ENCODE data around the gene CD28. TPM values are rescaled to one million over a fixed set of nuclear protein-coding genes. Genes with fewer than 3 reads are reported as not detected.
A peak's percentile ranks its signal among the peaks of the same experiment; 100 is the strongest.

Gene CD28
- total and polyA plus RNA-seq, 10 donors, result 1.3 to 22.4 (median 13.0) TPM

DNA sequence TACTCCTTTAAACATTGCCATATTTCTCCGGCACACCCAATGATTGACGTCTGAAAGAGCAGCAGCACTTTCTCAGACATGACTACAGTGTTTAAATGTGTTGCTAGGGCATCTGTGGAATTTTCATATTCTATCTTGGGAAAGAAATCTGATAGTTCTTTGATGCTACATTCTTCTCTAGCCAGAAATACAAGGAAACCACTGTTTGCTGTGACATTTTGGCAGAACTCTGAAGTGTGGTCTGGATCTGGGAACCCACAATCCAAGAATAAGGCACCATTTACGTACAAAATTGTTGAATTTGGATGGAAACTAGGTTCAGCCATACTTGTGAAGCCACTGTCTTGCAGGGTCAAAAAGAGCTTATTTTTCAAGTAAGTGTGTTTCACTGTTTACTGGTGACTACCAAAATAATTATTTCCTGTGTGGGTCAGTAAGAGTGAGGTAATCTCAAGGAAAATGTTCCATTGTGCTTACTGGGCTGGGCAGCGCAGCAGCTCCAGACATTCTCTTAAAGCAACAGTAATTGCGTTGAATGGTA is 21.3 kb upstream of the CD28 start:
- peaks cover 25 to 83% (median 49%) of the 10 kb centered on the region in 6 donors for H3K4me1 ChIP-seq
- TF ChIP-seq POLR2AphosphoS5 (IDR thresholded peaks at IDR 0.05) (no peak), POLR2A (IDR thresholded peaks at IDR 0.05) (no peak)
- TF ChIP-seq, protein P1, sequence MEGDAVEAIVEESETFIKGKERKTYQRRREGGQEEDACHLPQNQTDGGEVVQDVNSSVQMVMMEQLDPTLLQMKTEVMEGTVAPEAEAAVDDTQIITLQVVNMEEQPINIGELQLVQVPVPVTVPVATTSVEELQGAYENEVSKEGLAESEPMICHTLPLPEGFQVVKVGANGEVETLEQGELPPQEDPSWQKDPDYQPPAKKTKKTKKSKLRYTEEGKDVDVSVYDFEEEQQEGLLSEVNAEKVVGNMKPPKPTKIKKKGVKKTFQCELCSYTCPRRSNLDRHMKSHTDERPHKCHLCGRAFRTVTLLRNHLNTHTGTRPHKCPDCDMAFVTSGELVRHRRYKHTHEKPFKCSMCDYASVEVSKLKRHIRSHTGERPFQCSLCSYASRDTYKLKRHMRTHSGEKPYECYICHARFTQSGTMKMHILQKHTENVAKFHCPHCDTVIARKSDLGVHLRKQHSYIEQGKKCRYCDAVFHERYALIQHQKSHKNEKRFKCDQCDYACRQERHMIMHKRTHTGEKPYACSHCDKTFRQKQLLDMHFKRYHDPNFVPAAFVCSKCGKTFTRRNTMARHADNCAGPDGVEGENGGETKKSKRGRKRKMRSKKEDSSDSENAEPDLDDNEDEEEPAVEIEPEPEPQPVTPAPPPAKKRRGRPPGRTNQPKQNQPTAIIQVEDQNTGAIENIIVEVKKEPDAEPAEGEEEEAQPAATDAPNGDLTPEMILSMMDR (IDR thresholded peaks at IDR 0.05 in 8 of 11, conservative IDR thresholded peaks at IDR 0.05 in 3 of 11), result no peak
- no peaks in the 10 kb centered on the region for H3K9me3 ChIP-seq
- no peak overlapping the region for H3K4me3 ChIP-seq
- no peaks in the 10 kb centered on the region for H3K36me3 ChIP-seq
- DNase-seq, result no peak
- WGBS, 5 donors, result 69 to 78% (median 76%) methylated on average over 5 of the region's 5 CpGs
- H3K27me3 ChIP-seq (replicated peaks in 1 of 7), result peaks cover 0 to 7% (median 0%) of the 10 kb centered on the region in 7 donors
- intact Hi-C loops (cut with DNase I; ENCODE audit: low total_unique reads), result loop anchor here (10.0 kb wide), 1 partner anchor 130 kb away; no protein-coding TSS in a partner anchor
- H3K27ac ChIP-seq, result peak overlapping the region; percentile 24 to 77 (median 67)

DNA sequence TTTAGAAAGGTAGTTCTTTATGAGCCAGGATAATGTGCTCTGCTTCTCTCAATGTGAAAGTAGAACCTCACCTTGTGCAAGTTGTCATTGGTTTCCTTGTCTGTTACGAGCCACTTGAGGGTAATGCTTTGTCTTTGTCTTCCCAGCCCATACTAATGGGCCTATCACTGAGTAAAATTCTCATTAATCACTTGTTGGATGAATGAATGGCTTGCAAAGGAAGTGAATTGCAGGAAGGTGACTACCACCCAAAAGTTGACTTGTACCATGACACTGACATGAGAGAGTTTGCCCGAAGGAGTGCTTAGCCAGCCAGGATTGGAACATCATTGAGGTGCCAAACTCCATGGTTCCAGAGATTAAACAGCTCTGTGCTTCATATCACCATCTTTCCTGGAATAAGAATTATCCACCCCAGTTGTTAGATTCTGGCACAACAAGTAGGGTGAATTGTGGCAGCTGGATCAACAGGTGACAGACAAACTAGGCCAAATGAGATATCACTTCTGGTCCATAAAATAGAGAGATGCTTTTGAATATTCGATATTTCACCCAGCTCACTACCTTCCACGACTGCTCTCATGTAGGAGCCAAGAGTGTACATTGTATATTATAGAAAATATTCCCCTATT is 20.5 kb upstream of the CD28 start:
- no peak for TF ChIP-seq POLR2A (IDR thresholded peaks at IDR 0.05)
- TF ChIP-seq, protein P1 (IDR thresholded peaks at IDR 0.05 in 8 of 11, conservative IDR thresholded peaks at IDR 0.05 in 3 of 11), result no peak
- peaks cover 0 to 8% (median 0%) of the 10 kb centered on the region in 7 donors for H3K27me3 ChIP-seq (replicated peaks in 1 of 7)
- DNase-seq, result no peak
- peak overlapping the region in 7 of 8 donors; percentile 24 to 77 (median 68) for H3K27ac ChIP-seq
- 81 to 92% (median 90%) methylated on average over 4 of the region's 4 CpGs for WGBS, 5 donors
- no peaks in the 10 kb centered on the region for H3K36me3 ChIP-seq
- intact Hi-C loops (cut with DNase I; ENCODE audit: low total_unique reads), result loop anchor here (10.0 kb wide), 1 partner anchor 129 kb away; no protein-coding TSS in a partner anchor
- no peaks in the 10 kb centered on the region for H3K9me3 ChIP-seq
- peaks cover 31 to 86% (median 54%) of the 10 kb centered on the region in 6 donors for H3K4me1 ChIP-seq
- H3K4me3 ChIP-seq, result no peak overlapping the region

DNA sequence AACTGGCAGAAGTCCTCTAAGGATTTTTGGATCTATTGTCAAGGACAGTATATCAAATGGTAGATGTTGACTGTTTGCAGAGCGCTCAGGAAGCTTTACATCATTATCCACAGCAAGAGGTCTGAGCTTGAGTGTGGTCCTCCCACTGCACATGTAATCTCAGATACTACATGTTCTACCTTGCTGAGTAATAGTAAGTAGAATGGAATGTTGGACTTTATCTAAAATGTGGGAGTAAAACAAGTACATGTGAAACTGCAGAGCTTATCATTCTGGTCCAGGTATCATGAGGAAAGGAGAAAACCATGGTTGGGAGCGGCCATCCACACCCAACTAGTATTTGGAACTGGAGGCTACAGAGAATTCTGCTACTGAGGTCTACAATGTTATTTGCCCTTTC is 19.3 kb upstream of the CD28 start:
- peak overlapping the region in 5 of 8 donors; percentile 24 to 77 (median 75) for H3K27ac ChIP-seq
- TF ChIP-seq, protein P1 (IDR thresholded peaks at IDR 0.05 in 8 of 11, conservative IDR thresholded peaks at IDR 0.05 in 3 of 11), result no peak
- TF ChIP-seq POLR2A (IDR thresholded peaks at IDR 0.05), result no peak
- TF ChIP-seq POLR2AphosphoS5 (IDR thresholded peaks at IDR 0.05), result no peak
- no peak for DNase-seq
- peaks cover 0 to 11% (median 0%) of the 10 kb centered on the region in 7 donors for H3K27me3 ChIP-seq (replicated peaks in 1 of 7)
- WGBS, 5 donors, result 68 to 99% (median 97%) methylated on average over 2 of the region's 2 CpGs
- no peak overlapping the region for H3K4me3 ChIP-seq
- H3K36me3 ChIP-seq, result no peaks in the 10 kb centered on the region
- H3K9me3 ChIP-seq, result no peaks in the 10 kb centered on the region
- intact Hi-C loops (cut with DNase I; ENCODE audit: low total_unique reads), result loop anchor here (10.0 kb wide), 1 partner anchor 128 kb away; no protein-coding TSS in a partner anchor
- peaks cover 30 to 86% (median 55%) of the 10 kb centered on the region in 6 donors for H3K4me1 ChIP-seq

DNA sequence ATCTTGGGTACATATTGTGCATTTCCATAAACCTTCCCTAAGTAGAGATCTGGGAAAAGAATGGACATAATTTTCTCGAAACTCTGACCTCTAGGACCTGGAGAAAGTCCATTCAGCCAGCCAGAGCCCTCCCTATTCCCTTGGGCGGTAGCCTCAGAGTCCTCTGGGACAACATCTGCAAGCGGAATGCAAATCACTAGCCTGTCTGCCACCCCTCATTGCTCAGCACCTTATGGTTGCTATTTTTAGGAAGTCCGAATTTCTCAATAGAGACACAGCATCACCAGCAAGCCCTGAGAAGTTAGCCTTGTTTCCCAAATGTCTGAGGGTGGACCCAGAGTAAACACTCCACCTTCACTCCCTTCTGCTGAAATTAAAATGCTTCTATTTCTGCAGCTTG is 17.6 kb upstream of the CD28 start:
- H3K4me3 ChIP-seq, result no peak overlapping the region
- peaks cover 25 to 82% (median 47%) of the 10 kb centered on the region in 6 donors for H3K4me1 ChIP-seq
- DNase-seq, result no peak
- H3K27me3 ChIP-seq (replicated peaks in 1 of 7), result peaks cover 0 to 11% (median 0%) of the 10 kb centered on the region in 7 donors
- no peaks in the 10 kb centered on the region for H3K36me3 ChIP-seq
- TF ChIP-seq, protein P1 (IDR thresholded peaks at IDR 0.05 in 8 of 11, conservative IDR thresholded peaks at IDR 0.05 in 3 of 11), result no peak
- no peak for TF ChIP-seq POLR2A (IDR thresholded peaks at IDR 0.05)
- TF ChIP-seq POLR2AphosphoS5 (IDR thresholded peaks at IDR 0.05), result peak in 1 of 3 donors; percentile 39
- no peaks in the 10 kb centered on the region for H3K9me3 ChIP-seq
- WGBS, 5 donors, result 28 to 48% (median 42%) methylated on average over 4 of the region's 4 CpGs
- H3K27ac ChIP-seq, result peak overlapping the region in 6 of 8 donors; percentile 25 to 77 (median 70)
- intact Hi-C loops (cut with DNase I; ENCODE audit: low total_unique reads), result loop anchor here (10.0 kb wide), 1 partner anchor 126 kb away; no protein-coding TSS in a partner anchor

Data from spleen (tissue), 11 donors.